Type B pancreatic cell (in vitro differentiated cells): ENCODE data around the gene CCDC102A. TPM values are rescaled to one million over a fixed set of nuclear protein-coding genes. Genes with fewer than 3 reads are reported as not detected.
"Not testable (repeated sequence)": the region's sequence is repeated elsewhere in the genome, so short reads cannot be mapped to it uniquely, and the experiment has no call there.

ENCODE experiments used
- DNase-seq: peaks from one replicate; pipeline ENCODE4 v3.0.0; 2021; ENCODE audit warnings: mixed read lengths; ENCODE audit not compliant: unreplicated experiment; ENCODE audit errors: extremely low spot score
- H3K27ac Mint-ChIP-seq: 2 replicates; pipeline ENCODE4 v1.8.0; 2021; ENCODE audit warnings: mild to moderate bottlenecking, mixed read lengths
- H3K27me3 Mint-ChIP-seq: 2 replicates; pipeline ENCODE4 v1.8.0; 2021; ENCODE audit warnings: mixed read lengths
- H3K36me3 Mint-ChIP-seq: 2 replicates; pipeline ENCODE4 v1.8.0; 2021; ENCODE audit warnings: mixed read lengths
- H3K4me1 Mint-ChIP-seq: one replicate; pipeline ENCODE4 v1.8.0; 2021; ENCODE audit warnings: mixed read lengths; ENCODE audit not compliant: unreplicated experiment
- H3K4me3 Mint-ChIP-seq: 2 replicates; pipeline ENCODE4 v1.8.0; 2021; ENCODE audit warnings: mild to moderate bottlenecking, mixed read lengths
- H3K9me3 Mint-ChIP-seq: 2 replicates; pipeline ENCODE4 v1.8.0; 2021; ENCODE audit warnings: mixed read lengths
- CTCF ChIP-seq: fragments of 200-600 bp; sonication (generic); conservative IDR thresholded peaks from 2 replicates; pipeline ENCODE4 v1.5.0; 2021; ENCODE audit warnings: antibody characterized with exemption, mild to moderate bottlenecking
- total RNA-seq: library from RNA; stranded (reverse); gene quantifications from 2 replicates; pipeline ENCODE4 v1.2.1, GENCODE V29; 2021; ENCODE audit warnings: low replicate concordance

CCDC102A gene
- total RNA-seq, 1 donor from 2014 or later, result 14.4 TPM

GRCh38 chr16:57503366-57503765, 33.0 kb downstream of the CCDC102A start:
- Mint-ChIP-seq H3K27ac (peak overlapping the region; percentile 48), H3K36me3 (no peaks in the 10 kb centered on the region), H3K27me3 (no peaks in the 10 kb centered on the region), H3K4me1 (peaks cover 46% of the 10 kb centered on the region), H3K4me3 (peak overlapping the region; percentile 54), H3K9me3 (no peaks in the 10 kb centered on the region)
- no peak for DNase-seq
- no peak for TF ChIP-seq CTCF

- Mint-ChIP-seq H3K4me1 (peaks cover 37% of the 10 kb centered on the region), H3K27ac (peak overlapping the region; percentile 24), H3K27me3 (no peaks in the 10 kb centered on the region), H3K36me3 (no peaks in the 10 kb centered on the region), H3K4me3 (no peak overlapping the region), H3K9me3 (no peaks in the 10 kb centered on the region)
- TF ChIP-seq CTCF, result no peak
- no peak for DNase-seq
These were observed 34.2 kb downstream of the CCDC102A start for GRCh38 chr16:57502048-57502775.

GRCh38 chr16:57501492-57501891, 34.9 kb downstream of the CCDC102A start:
- Mint-ChIP-seq H3K27ac (peak overlapping the region; percentile 44), H3K9me3 (no peaks in the 10 kb centered on the region), H3K27me3 (no peaks in the 10 kb centered on the region)

GRCh38 chr16:57500578-57501111, 35.7 kb downstream of the CCDC102A start:
- H3K27ac Mint-ChIP-seq, result no peak overlapping the region
- TF ChIP-seq CTCF, result no peak
- H3K9me3 Mint-ChIP-seq, result no peaks in the 10 kb centered on the region
- no peaks in the 10 kb centered on the region for H3K27me3 Mint-ChIP-seq
- DNase-seq, result no peak
- no peaks in the 10 kb centered on the region for H3K36me3 Mint-ChIP-seq
- H3K4me3 Mint-ChIP-seq, result no peak overlapping the region
- peaks cover 32% of the 10 kb centered on the region for H3K4me1 Mint-ChIP-seq

More at GRCh38 chr16:57501492-57501891, 34.9 kb downstream of the CCDC102A start:
- no peak for TF ChIP-seq CTCF
- H3K4me3 Mint-ChIP-seq, result no peak overlapping the region
- DNase-seq, result no peak
- H3K36me3 Mint-ChIP-seq, result no peaks in the 10 kb centered on the region
- H3K4me1 Mint-ChIP-seq, result peaks cover 30% of the 10 kb centered on the region

GRCh38 chr16:57499941-57500340, 36.4 kb downstream of the CCDC102A start:
- not testable (repeated sequence) for H3K4me3 Mint-ChIP-seq, H3K27ac Mint-ChIP-seq, H3K9me3 Mint-ChIP-seq, DNase-seq, H3K36me3 Mint-ChIP-seq, H3K27me3 Mint-ChIP-seq
- H3K4me1 Mint-ChIP-seq, result peaks cover 32% of the 10 kb centered on the region

- Mint-ChIP-seq H3K27me3 (no peaks in the 10 kb centered on the region), H3K36me3 (no peaks in the 10 kb centered on the region), H3K27ac (no peak overlapping the region), H3K9me3 (no peaks in the 10 kb centered on the region), H3K4me1 (peaks cover 26% of the 10 kb centered on the region), H3K4me3 (no peak overlapping the region)
- no peak for DNase-seq
- no peak for TF ChIP-seq CTCF
These were observed 38.3 kb downstream of the CCDC102A start for GRCh38 chr16:57498031-57498430.
